WTC11 (cell line): Measurements from ENCODE around the gene ANO3.

Source experiments
- CTCF ChIP-seq: fragments of 200-600 bp; IDR thresholded peaks from 2 replicates; pipeline ENCODE4 v1.8.0; 2022; ENCODE audit warnings: antibody characterized with exemption
- EMX1 ChIP-seq: fragments of 250-450 bp; sonication (Bioruptor Pico); IDR thresholded peaks from 2 replicates; pipeline ENCODE4 v1.8.0; 2021; ENCODE audit warnings: mild to moderate bottlenecking
- ESRRA ChIP-seq: sonication (generic); formaldehyde crosslinking; IDR thresholded peaks from 2 replicates; pipeline ENCODE4 v1.8.1; 2022; ENCODE audit warnings: mild to moderate bottlenecking, missing genetic modification reagents, borderline replicate concordance
- MAX ChIP-seq: sonication (generic); formaldehyde crosslinking; IDR thresholded peaks from 2 replicates; pipeline ENCODE4 v1.8.0; 2022; ENCODE audit warnings: mild to moderate bottlenecking, missing genetic modification reagents
- NFATC4 ChIP-seq: fragments of 250-450 bp; sonication (Bioruptor Pico); IDR thresholded peaks from 2 replicates; pipeline ENCODE4 v1.9.0; 2021; ENCODE audit warnings: mild to moderate bottlenecking
- NR3C1 ChIP-seq: sonication (generic); formaldehyde crosslinking; conservative IDR thresholded peaks from 2 replicates; pipeline ENCODE4 v1.8.1; 2023; ENCODE audit warnings: low read depth, mild to moderate bottlenecking, missing genetic modification reagents
- USF2 ChIP-seq: sonication (generic); formaldehyde crosslinking; IDR thresholded peaks from 2 replicates; pipeline ENCODE4 v1.8.1; 2023; ENCODE audit warnings: mild to moderate bottlenecking, missing genetic modification reagents, moderate library complexity
- ZBTB21 ChIP-seq: sonication (generic); formaldehyde crosslinking; IDR thresholded peaks from 2 replicates; pipeline ENCODE4 v1.8.1; 2023; ENCODE audit warnings: mild to moderate bottlenecking, missing genetic modification reagents, borderline replicate concordance
- TF ChIP-seq, protein P1 (sequence below): sonication (generic); formaldehyde crosslinking; IDR thresholded peaks from 2 replicates; pipeline ENCODE4 v1.8.1; 2023; ENCODE audit warnings: mild to moderate bottlenecking, missing genetic modification reagents, borderline replicate concordance
- TF ChIP-seq, protein P2 (sequence below): fragments of 250-450 bp; sonication (Bioruptor Pico); IDR thresholded peaks from 2 replicates; pipeline ENCODE4 v1.9.0; 2021; ENCODE audit warnings: mild to moderate bottlenecking
- TF ChIP-seq, protein P3 (sequence below): sonication (generic); formaldehyde crosslinking; IDR thresholded peaks from 2 replicates; pipeline ENCODE4 v1.8.0; 2023; ENCODE audit warnings: missing genetic modification reagents
- TF ChIP-seq, protein P4 (sequence below): sonication (generic); formaldehyde crosslinking; conservative IDR thresholded peaks from 2 replicates; pipeline ENCODE4 v1.8.1; 2022; ENCODE audit warnings: mild to moderate bottlenecking, missing genetic modification reagents

- TF ChIP-seq MAX (CRISPR knock-in tag) (no peak), CTCF (no peak), USF2 (CRISPR knock-in tag) (no peak), NR3C1 (CRISPR knock-in tag) (no peak), EMX1 (CRISPR knock-in tag) (no peak), NFATC4 (CRISPR knock-in tag) (no peak), ESRRA (CRISPR knock-in tag) (no peak), ZBTB21 (CRISPR knock-in tag) (no peak)
- TF ChIP-seq, protein P1, sequence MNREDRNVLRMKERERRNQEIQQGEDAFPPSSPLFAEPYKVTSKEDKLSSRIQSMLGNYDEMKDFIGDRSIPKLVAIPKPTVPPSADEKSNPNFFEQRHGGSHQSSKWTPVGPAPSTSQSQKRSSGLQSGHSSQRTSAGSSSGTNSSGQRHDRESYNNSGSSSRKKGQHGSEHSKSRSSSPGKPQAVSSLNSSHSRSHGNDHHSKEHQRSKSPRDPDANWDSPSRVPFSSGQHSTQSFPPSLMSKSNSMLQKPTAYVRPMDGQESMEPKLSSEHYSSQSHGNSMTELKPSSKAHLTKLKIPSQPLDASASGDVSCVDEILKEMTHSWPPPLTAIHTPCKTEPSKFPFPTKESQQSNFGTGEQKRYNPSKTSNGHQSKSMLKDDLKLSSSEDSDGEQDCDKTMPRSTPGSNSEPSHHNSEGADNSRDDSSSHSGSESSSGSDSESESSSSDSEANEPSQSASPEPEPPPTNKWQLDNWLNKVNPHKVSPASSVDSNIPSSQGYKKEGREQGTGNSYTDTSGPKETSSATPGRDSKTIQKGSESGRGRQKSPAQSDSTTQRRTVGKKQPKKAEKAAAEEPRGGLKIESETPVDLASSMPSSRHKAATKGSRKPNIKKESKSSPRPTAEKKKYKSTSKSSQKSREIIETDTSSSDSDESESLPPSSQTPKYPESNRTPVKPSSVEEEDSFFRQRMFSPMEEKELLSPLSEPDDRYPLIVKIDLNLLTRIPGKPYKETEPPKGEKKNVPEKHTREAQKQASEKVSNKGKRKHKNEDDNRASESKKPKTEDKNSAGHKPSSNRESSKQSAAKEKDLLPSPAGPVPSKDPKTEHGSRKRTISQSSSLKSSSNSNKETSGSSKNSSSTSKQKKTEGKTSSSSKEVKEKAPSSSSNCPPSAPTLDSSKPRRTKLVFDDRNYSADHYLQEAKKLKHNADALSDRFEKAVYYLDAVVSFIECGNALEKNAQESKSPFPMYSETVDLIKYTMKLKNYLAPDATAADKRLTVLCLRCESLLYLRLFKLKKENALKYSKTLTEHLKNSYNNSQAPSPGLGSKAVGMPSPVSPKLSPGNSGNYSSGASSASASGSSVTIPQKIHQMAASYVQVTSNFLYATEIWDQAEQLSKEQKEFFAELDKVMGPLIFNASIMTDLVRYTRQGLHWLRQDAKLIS (CRISPR knock-in tag), result no peak
- TF ChIP-seq, protein P2, sequence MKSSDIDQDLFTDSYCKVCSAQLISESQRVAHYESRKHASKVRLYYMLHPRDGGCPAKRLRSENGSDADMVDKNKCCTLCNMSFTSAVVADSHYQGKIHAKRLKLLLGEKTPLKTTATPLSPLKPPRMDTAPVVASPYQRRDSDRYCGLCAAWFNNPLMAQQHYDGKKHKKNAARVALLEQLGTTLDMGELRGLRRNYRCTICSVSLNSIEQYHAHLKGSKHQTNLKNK (CRISPR knock-in tag), result no peak
- TF ChIP-seq, protein P3, sequence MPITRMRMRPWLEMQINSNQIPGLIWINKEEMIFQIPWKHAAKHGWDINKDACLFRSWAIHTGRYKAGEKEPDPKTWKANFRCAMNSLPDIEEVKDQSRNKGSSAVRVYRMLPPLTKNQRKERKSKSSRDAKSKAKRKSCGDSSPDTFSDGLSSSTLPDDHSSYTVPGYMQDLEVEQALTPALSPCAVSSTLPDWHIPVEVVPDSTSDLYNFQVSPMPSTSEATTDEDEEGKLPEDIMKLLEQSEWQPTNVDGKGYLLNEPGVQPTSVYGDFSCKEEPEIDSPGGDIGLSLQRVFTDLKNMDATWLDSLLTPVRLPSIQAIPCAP (CRISPR knock-in tag), result no peak
- TF ChIP-seq, protein P4, sequence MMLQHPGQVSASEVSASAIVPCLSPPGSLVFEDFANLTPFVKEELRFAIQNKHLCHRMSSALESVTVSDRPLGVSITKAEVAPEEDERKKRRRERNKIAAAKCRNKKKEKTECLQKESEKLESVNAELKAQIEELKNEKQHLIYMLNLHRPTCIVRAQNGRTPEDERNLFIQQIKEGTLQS (CRISPR knock-in tag), result no peak
Measured at GRCh38 chr11:26330262-26330661, 1.7 kb upstream of the ANO3 start.
